ENCODE results near the gene HOXA3.

DNA sequence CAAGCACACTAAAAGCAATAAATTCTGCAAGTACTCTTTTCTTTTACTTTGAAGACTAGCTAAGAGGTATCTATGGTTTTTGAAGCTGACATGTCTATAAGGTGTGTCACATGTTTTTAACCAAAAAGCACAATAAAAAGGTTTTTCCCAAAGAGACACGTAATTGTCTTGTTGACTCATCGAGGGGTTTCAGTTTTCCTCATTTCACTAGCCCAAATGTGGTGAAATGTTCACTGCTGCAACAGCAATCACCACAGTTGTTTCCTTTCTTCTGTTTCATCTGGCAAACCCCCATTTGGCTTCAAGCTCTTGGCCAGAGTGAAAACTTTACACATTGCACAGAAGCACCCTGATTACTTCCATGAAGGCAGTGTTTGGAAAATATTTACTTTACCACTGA lies 18.0 kb downstream of the HOXA3 start:
- TF ChIP-seq, protein P1, sequence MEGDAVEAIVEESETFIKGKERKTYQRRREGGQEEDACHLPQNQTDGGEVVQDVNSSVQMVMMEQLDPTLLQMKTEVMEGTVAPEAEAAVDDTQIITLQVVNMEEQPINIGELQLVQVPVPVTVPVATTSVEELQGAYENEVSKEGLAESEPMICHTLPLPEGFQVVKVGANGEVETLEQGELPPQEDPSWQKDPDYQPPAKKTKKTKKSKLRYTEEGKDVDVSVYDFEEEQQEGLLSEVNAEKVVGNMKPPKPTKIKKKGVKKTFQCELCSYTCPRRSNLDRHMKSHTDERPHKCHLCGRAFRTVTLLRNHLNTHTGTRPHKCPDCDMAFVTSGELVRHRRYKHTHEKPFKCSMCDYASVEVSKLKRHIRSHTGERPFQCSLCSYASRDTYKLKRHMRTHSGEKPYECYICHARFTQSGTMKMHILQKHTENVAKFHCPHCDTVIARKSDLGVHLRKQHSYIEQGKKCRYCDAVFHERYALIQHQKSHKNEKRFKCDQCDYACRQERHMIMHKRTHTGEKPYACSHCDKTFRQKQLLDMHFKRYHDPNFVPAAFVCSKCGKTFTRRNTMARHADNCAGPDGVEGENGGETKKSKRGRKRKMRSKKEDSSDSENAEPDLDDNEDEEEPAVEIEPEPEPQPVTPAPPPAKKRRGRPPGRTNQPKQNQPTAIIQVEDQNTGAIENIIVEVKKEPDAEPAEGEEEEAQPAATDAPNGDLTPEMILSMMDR (conservative IDR thresholded peaks at IDR 0.05): no peak
- no peak for TF ChIP-seq EZH2 (IDR thresholded peaks at IDR 0.05; ENCODE audit: low read depth)
